HepG2 (cell line): ENCODE results near the gene SMARCB1. TPM values are rescaled to one million over a fixed set of nuclear protein-coding genes. Genes with fewer than 3 reads are reported as not detected.
A peak's percentile ranks its signal among the peaks of the same experiment; 100 is the strongest.

Experiments used
- CREB1 ChIP-seq, 2 experiments: fragments of 450-650 bp in 1 of 2; IDR thresholded peaks; 2 replicates each; pipeline ENCODE4 v1.6.1; 2016 to 2017; ENCODE audit warnings: control low read depth in 1 of 2, mild to moderate bottlenecking in 1 of 2, missing compliant biosample characterization in 1 of 2, missing genetic modification characterization in 1 of 2
- DRAP1 ChIP-seq: IDR thresholded peaks from 2 replicates; pipeline ENCODE4 v1.6.1; 2016; ENCODE audit warnings: missing genetic modification reagents, missing compliant biosample characterization
- ERF ChIP-seq: IDR thresholded peaks from 2 replicates; pipeline ENCODE4 v1.6.1; 2018; ENCODE audit warnings: missing biosample characterization, missing genetic modification reagents
- GLI4 ChIP-seq: sonication (generic); formaldehyde crosslinking; IDR thresholded peaks from 2 replicates; pipeline ENCODE4 v1.5.1; 2020; ENCODE audit warnings: missing genetic modification reagents, mild to moderate bottlenecking, moderate library complexity, borderline replicate concordance
- HNRNPLL ChIP-seq: fragments of 200-400 bp; formaldehyde crosslinking; IDR thresholded peaks from 2 replicates; pipeline ENCODE4 v1.6.1; 2017; ENCODE audit warnings: mild to moderate bottlenecking, low read depth, low read length; ENCODE audit not compliant: poor library complexity, severe bottlenecking
- IRF2 ChIP-seq: IDR thresholded peaks from 2 replicates; pipeline ENCODE4 v1.6.1; 2018; ENCODE audit warnings: missing genetic modification reagents, missing compliant biosample characterization
- KLF15 ChIP-seq: sonication (generic); formaldehyde crosslinking; IDR thresholded peaks from 2 replicates; pipeline ENCODE4 v1.8.1; 2023; ENCODE audit warnings: borderline replicate concordance, mild to moderate bottlenecking, inconsistent platforms, missing genetic modification reagents, mixed read lengths
- LRRFIP1 ChIP-seq: sonication (generic); formaldehyde crosslinking; conservative IDR thresholded peaks from 2 replicates; pipeline ENCODE4 v1.4.0; 2020; ENCODE audit warnings: missing genetic modification reagents
- MNT ChIP-seq: fragments of 450-650 bp; IDR thresholded peaks from 2 replicates; pipeline ENCODE4 v1.6.1; 2016
- THAP7 ChIP-seq: sonication (generic); formaldehyde crosslinking; IDR thresholded peaks from 2 replicates; pipeline ENCODE4 v1.8.1; 2023; ENCODE audit warnings: mild to moderate bottlenecking, missing genetic modification reagents
- ZIK1 ChIP-seq: sonication (generic); formaldehyde crosslinking; IDR thresholded peaks from 2 replicates; pipeline ENCODE4 v1.5.0; 2020; ENCODE audit warnings: mild to moderate bottlenecking, low read depth, missing genetic modification reagents, borderline replicate concordance
- ZNF232 ChIP-seq: sonication (generic); formaldehyde crosslinking; IDR thresholded peaks from 2 replicates; pipeline ENCODE4 v1.4.0; 2020; ENCODE audit warnings: missing genetic modification reagents, borderline replicate concordance
- ZNF337 ChIP-seq: sonication (generic); formaldehyde crosslinking; IDR thresholded peaks from 2 replicates; pipeline ENCODE4 v1.5.1; 2020; ENCODE audit warnings: missing genetic modification reagents, low read depth, mild to moderate bottlenecking, borderline replicate concordance
- ZNF616 ChIP-seq: sonication (generic); formaldehyde crosslinking; IDR thresholded peaks from 2 replicates; pipeline ENCODE4 v1.5.0; 2020; ENCODE audit warnings: low read depth, mild to moderate bottlenecking, missing genetic modification reagents
- ZNF749 ChIP-seq: sonication (generic); formaldehyde crosslinking; IDR thresholded peaks from 2 replicates; pipeline ENCODE4 v1.8.0; 2022; ENCODE audit warnings: mild to moderate bottlenecking, missing genetic modification reagents, moderate library complexity, borderline replicate concordance
- polyA plus RNA-seq, 8 experiments: library from polyadenylated mRNA; depleted of rRNA in 3 of 8; stranded (reverse) in 7 of 8; unstranded in 1 of 8; fragments of >200 nt; fragmentation: Illumina TruSeq in 4 of 8; extraction: Trizol in 4 of 8; gene quantifications; 2 replicates each; pipeline versions ENCODE4 v1.2.1 to v1.2.3, GENCODE V29; 2011 to 2016; ENCODE audit warnings: low read depth in 4 of 8, missing spikeins in 1 of 8, mixed read lengths in 1 of 8; ENCODE audit not compliant: insufficient read depth in 1 of 8
- total RNA-seq, 5 experiments: library from RNA; depleted of rRNA; stranded (reverse); fragments of >200 nt; fragmentation: Illumina TruSeq; extraction: Trizol; gene quantifications; 2 replicates each; pipeline ENCODE4 v1.2.3, GENCODE V29; 2016; ENCODE audit warnings: low read depth in 1 of 5
- TF ChIP-seq, protein P1 (sequence below): sonication (generic); formaldehyde crosslinking; IDR thresholded peaks from 2 replicates; pipeline ENCODE4 v1.4.0; 2020; ENCODE audit warnings: missing genetic modification reagents, mild to moderate bottlenecking, borderline replicate concordance
- TF ChIP-seq, protein P2 (sequence below): sonication (generic); formaldehyde crosslinking; IDR thresholded peaks from 2 replicates; pipeline ENCODE4 v1.4.0; 2020; ENCODE audit warnings: missing genetic modification reagents

The SMARCB1 gene
- total and polyA plus RNA-seq, 2 of the 13 experiments (the other 11 are each of a cell fraction or from before 2014, with no cell fraction given), result 74.0 to 166 TPM

GRCh38 chr22:23849009-23850006 lies 62.5 kb downstream of the SMARCB1 start (continued):
- TF ChIP-seq HNRNPLL, result no peak
- TF ChIP-seq GLI4 (CRISPR knock-in tag), result no peak
- TF ChIP-seq LRRFIP1 (CRISPR knock-in tag), result no peak
- TF ChIP-seq, protein P1, sequence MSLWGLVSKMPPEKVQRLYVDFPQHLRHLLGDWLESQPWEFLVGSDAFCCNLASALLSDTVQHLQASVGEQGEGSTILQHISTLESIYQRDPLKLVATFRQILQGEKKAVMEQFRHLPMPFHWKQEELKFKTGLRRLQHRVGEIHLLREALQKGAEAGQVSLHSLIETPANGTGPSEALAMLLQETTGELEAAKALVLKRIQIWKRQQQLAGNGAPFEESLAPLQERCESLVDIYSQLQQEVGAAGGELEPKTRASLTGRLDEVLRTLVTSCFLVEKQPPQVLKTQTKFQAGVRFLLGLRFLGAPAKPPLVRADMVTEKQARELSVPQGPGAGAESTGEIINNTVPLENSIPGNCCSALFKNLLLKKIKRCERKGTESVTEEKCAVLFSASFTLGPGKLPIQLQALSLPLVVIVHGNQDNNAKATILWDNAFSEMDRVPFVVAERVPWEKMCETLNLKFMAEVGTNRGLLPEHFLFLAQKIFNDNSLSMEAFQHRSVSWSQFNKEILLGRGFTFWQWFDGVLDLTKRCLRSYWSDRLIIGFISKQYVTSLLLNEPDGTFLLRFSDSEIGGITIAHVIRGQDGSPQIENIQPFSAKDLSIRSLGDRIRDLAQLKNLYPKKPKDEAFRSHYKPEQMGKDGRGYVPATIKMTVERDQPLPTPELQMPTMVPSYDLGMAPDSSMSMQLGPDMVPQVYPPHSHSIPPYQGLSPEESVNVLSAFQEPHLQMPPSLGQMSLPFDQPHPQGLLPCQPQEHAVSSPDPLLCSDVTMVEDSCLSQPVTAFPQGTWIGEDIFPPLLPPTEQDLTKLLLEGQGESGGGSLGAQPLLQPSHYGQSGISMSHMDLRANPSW, result no peak
- no peak for TF ChIP-seq ZNF337 (CRISPR knock-in tag)
- no peak; the same call in 1 of the 2 replicates for TF ChIP-seq IRF2
- no peak for TF ChIP-seq ZIK1
- TF ChIP-seq KLF15 (CRISPR knock-in tag), result no peak
- no peak for TF ChIP-seq THAP7
- peak; percentile 67; the same call in 1 of the 2 replicates for TF ChIP-seq ERF (CRISPR knock-in tag)
- no peak for TF ChIP-seq ZNF232 (CRISPR knock-in tag)
- no peak for TF ChIP-seq CREB1 (IDR thresholded peaks at IDR 0.05)
- TF ChIP-seq CREB1 (CRISPR knock-in tag; IDR thresholded peaks at IDR 0.05), result no peak
- no peak for TF ChIP-seq ZNF616
- TF ChIP-seq, protein P2, sequence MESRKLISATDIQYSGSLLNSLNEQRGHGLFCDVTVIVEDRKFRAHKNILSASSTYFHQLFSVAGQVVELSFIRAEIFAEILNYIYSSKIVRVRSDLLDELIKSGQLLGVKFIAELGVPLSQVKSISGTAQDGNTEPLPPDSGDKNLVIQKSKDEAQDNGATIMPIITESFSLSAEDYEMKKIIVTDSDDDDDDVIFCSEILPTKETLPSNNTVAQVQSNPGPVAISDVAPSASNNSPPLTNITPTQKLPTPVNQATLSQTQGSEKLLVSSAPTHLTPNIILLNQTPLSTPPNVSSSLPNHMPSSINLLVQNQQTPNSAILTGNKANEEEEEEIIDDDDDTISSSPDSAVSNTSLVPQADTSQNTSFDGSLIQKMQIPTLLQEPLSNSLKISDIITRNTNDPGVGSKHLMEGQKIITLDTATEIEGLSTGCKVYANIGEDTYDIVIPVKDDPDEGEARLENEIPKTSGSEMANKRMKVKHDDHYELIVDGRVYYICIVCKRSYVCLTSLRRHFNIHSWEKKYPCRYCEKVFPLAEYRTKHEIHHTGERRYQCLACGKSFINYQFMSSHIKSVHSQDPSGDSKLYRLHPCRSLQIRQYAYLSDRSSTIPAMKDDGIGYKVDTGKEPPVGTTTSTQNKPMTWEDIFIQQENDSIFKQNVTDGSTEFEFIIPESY (CRISPR knock-in tag), result peak; percentile 66
- TF ChIP-seq ZNF749 (CRISPR knock-in tag), result no peak
- TF ChIP-seq MNT, result no peak
- no peak for TF ChIP-seq DRAP1 (CRISPR knock-in tag)
